Measurements from ENCODE around the gene ASF1B.

Gene ASF1B

GRCh38 chr19:14081797-14082674, 54.4 kb downstream of the ASF1B start:
- DNase-seq = no peak

GRCh38 chr19:14080887-14081796, 55.2 kb downstream of the ASF1B start:
- peak; percentile 98 for DNase-seq

- no peak for DNase-seq
These were observed 58.0 kb downstream of the ASF1B start for GRCh38 chr19:14078411-14078810.

DNA sequence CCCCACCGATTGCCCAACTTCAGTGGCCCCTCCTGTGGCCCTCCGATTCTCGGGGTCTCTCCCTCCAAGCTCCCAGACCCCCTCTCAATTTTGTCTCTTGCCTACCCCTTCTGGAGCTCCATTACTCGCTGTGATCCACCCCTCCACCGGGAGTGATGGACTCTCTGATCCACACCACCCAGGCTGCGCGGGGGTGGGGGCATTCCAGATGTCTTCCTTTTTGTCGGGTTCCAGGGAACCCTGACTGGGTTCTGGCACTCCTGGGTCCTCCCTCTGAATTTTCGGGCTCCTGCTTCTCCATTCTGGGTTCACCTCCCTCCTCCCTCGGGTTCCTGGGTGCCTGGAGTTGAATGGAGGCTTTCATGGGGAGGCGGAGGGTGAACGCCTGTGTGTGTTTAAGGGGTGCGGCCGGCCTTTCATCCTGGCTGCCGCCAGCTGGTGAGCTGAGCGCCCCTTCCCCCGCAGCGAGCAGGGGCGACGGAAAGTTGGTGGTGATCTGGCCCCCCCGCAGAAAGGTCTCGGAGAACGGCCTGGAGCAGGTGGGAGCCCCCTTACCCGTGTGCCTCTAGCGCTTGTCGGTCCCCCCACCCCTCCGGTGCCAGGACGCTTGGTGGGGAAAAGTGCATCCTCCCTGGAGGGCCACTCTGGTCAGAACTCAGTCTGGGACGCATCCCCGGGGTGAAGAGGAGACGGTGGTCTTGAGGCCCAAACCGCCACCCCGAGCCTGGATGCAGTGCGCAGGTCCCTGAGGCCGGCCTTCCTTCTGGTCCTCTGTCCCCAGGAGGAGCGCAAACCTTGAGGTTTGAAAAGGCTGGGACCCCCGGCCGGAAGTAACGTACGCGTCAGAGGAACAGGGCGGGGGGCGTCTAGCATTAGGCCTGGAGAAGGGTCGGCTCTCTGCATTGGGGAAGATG, 62.2 kb downstream of the ASF1B start:
- DNase-seq = no peak

- DNase-seq = peak; percentile 76
These were observed 63.0 kb downstream of the ASF1B start for GRCh38 chr19:14073261-14073924.

GRCh38 chr19:14072535-14073260, 63.7 kb downstream of the ASF1B start, which contains the start of gene MISP3:
TSS of gene MISP3 (plus strand) at chr19:14072786. CDS start at chr19:14073310, 524 bp downstream.
- DNase-seq = peak; percentile 84

GRCh38 chr19:14070268-14071050, 65.9 kb downstream of the ASF1B start:
- no peak for DNase-seq
